ENCODE measurements around the gene AUTS2. TPM values are rescaled to one million over a fixed set of nuclear protein-coding genes. Genes with fewer than 3 reads are reported as not detected.

Gene AUTS2
- polyA plus RNA-seq, 1 experiment = 0.54 TPM

GRCh38 chr7:69690329-69690728 is 92.1 kb downstream of the AUTS2 start:
- TF ChIP-seq CTCF (IDR thresholded peaks at IDR 0.05; ENCODE audit: insufficient read depth, low read depth, low read length) = no peak
- H3K36me3 ChIP-seq (ENCODE audit: control insufficient read depth, insufficient read depth, low read length) = no peaks in the 10 kb centered on the region
- DNase-seq (ENCODE audit: low read depth) = no peak
- CTCF ChIA-PET = no interaction called here
- H3K4me3 ChIP-seq (ENCODE audit: low read depth, low read length) = no peak overlapping the region
- POLR2A ChIA-PET = no interaction called here
- no peaks in the 10 kb centered on the region for H3K27me3 ChIP-seq (ENCODE audit: control insufficient read depth, insufficient read depth, low read length)

GRCh38 chr7:69691327-69691726 is 93.1 kb downstream of the AUTS2 start:
- no peaks in the 10 kb centered on the region for H3K27me3 ChIP-seq (ENCODE audit: control insufficient read depth, insufficient read depth, low read length)
- DNase-seq (ENCODE audit: low read depth) = no peak
- CTCF ChIA-PET = no interaction called here
- no peak for TF ChIP-seq CTCF (IDR thresholded peaks at IDR 0.05; ENCODE audit: insufficient read depth, low read depth, low read length)
- no peak overlapping the region for H3K4me3 ChIP-seq (ENCODE audit: low read depth, low read length)
- POLR2A ChIA-PET = no interaction called here
- no peaks in the 10 kb centered on the region for H3K36me3 ChIP-seq (ENCODE audit: control insufficient read depth, insufficient read depth, low read length)

GRCh38 chr7:69691734-69692133 is 93.5 kb downstream of the AUTS2 start:
- ChIA-PET CTCF (no interaction called here), POLR2A (no interaction called here)
- Histone ChIP-seq H3K4me3 (ENCODE audit: low read depth, low read length) (no peak overlapping the region), H3K36me3 (ENCODE audit: control insufficient read depth, insufficient read depth, low read length) (no peaks in the 10 kb centered on the region), H3K27me3 (ENCODE audit: control insufficient read depth, insufficient read depth, low read length) (no peaks in the 10 kb centered on the region)
- TF ChIP-seq CTCF (IDR thresholded peaks at IDR 0.05; ENCODE audit: insufficient read depth, low read depth, low read length) = no peak
- DNase-seq (ENCODE audit: low read depth) = no peak

- no peak for DNase-seq (ENCODE audit: low read depth)
Observed at GRCh38 chr7:69692611-69693010, 94.3 kb downstream of the AUTS2 start.

GRCh38 chr7:69693042-69693441 is 94.8 kb downstream of the AUTS2 start:
- TF ChIP-seq CTCF (IDR thresholded peaks at IDR 0.05; ENCODE audit: insufficient read depth, low read depth, low read length) = no peak
- Histone ChIP-seq H3K4me3 (ENCODE audit: low read depth, low read length) (no peak overlapping the region), H3K36me3 (ENCODE audit: control insufficient read depth, insufficient read depth, low read length) (no peaks in the 10 kb centered on the region), H3K27me3 (ENCODE audit: control insufficient read depth, insufficient read depth, low read length) (no peaks in the 10 kb centered on the region)
- ChIA-PET POLR2A (no interaction called here), CTCF (interaction anchor here (0.6 kb wide), 1 partner anchor 120 kb away, joined by 3 read pairs; no protein-coding TSS in a partner anchor)
- no peak for DNase-seq (ENCODE audit: low read depth)

More at GRCh38 chr7:69692611-69693010, 94.3 kb downstream of the AUTS2 start:
- ChIA-PET POLR2A (no interaction called here), CTCF (interaction anchor here (0.6 kb wide), 1 partner anchor 120 kb away, joined by 3 read pairs; no protein-coding TSS in a partner anchor)
- Histone ChIP-seq H3K36me3 (ENCODE audit: control insufficient read depth, insufficient read depth, low read length) (no peaks in the 10 kb centered on the region), H3K4me3 (ENCODE audit: low read depth, low read length) (no peak overlapping the region), H3K27me3 (ENCODE audit: control insufficient read depth, insufficient read depth, low read length) (no peaks in the 10 kb centered on the region)
- TF ChIP-seq CTCF (IDR thresholded peaks at IDR 0.05; ENCODE audit: insufficient read depth, low read depth, low read length) = no peak

Measured in BJ (cell line).